ENCODE measurements around the gene LYPD6B.

- TF ChIP-seq CTCF (IDR thresholded peaks at IDR 0.05; ENCODE audit: low read length) = no peak
- TF ChIP-seq EZH2 (IDR thresholded peaks at IDR 0.05; ENCODE audit: borderline replicate concordance, low read length) = no peak
Observed at GRCh38 chr2:149224543-149224942, 186.0 kb downstream of the LYPD6B start.

Data from OCI-LY1 (cell line).